HG03469 (cell line): ENCODE results near the gene HIRA.

ENCODE experiments used
- ATAC-seq: cut with Tn5 transposase; IDR thresholded peaks from one replicate; pipeline ENCODE4 v1.9.1; 2021; ENCODE audit warnings: mild to moderate bottlenecking, moderate library complexity, moderate number of reproducible peaks; ENCODE audit not compliant: unreplicated experiment

Gene HIRA

DNA sequence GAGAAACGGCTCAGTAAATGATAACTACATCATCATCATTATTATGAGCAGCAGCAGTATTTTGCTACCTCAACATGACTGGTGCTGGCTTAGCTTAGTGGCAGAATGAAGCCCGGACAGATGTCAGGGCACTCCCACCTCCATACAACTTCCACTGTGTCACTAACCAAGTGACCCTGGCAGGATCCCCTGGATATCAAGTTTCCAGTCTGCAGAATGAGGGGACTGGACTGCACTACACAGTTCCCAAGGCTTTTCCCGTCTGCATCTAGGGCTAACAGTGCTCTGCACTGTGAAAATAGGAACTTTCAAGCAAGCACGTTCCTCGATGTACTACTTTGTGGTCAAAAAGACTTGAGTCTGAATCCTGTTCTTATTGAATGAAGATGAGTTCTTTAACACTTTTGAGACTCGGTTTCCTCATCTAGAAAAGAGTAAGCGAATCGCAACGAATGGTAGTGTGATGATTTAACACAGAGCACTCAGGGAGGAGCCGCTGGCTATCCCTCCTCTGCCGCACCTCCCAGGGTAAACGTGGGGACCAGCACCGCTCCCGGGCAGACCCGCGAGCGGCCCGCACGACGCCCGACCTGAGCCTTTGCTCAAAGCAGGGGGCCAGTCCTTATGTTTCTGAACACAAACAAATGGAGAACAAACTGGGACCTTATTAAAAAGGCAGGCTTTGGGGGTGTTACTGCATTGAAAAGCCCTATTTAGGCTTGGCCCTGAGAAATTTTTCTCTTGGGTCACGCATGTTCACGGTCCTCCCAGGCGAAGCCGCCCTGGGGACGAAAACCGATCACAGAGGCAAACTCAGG is 140.9 kb downstream of the HIRA start:
- no peak for ATAC-seq

DNA sequence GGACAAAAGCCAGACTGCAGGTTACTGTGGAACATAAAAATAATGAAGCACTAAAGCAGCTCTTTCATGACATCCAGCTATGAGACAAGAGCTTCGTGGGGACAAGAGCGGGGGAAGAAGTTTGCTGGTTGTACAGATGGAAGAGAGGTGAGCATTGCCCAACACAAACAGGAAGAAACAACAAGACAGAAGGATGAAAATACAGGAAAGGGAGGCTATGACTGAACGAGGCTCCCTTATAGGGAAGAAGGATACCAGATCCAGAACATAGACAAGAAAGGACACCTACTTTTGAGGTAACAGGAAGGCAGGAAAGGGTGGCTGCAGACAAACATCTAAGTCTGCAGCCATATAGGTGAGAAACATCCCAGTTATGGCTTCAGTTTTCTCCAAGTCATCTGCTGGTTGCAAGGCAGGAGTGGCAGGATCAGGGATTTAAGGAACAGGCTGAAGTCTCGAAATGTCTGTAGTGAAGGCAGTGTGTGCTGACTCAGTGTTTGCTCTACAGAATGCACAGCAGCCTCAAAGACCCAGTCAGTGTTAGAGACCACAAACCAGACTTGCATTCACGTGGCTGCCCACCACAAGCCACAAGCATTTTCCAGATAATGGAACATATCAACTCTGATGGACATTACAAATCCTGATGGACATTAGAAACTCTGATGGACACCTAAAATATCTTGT is 141.9 kb downstream of the HIRA start:
- no peak for ATAC-seq

DNA sequence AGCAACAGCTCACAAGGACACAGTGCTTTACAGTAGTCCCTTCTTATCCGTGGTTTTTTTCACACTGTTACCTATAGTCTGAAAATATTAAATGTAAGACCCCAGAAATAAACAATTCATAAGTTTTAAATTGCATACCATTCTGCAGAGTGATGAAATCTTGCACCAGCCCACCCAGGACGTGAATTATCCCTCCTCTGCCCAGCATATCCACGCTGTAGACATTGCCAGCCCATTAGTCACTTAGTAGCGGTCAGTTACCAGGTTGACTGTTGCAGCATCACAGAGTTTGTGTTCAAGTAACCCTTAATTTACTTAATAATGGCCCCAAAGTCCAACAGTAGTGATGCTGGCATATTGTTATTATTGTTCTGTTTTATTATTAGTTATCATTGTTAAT is 143.6 kb downstream of the HIRA start:
- ATAC-seq: no peak

DNA sequence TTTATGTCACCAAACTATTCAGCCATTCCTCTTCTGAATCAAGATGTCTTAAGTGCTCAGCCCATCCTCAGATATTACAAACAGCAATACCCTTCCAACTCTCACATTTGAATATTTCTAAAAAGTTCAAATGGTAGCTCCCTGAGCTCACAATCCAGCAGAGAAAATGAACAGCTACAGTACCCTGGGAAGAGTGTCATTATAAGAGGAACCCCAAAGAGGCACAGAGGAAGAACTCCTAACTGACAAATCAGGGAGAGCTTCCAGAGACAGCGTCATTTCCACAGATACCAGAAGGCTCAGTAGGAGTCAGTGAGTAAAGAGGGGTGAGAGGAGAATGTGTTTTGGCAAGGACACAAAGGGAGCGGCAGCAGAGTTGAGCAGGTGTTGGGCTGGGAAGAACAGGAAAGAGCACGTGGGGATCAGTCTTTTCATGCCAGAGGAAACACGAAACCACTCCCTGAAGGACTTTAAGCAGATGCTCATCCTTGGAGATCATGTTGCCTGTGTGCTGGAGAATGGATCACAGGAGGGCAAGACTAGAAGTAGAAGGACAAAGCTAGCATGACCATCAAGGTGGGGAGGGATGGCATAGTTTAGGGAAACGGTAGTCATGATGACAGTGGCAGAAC is 144.3 kb downstream of the HIRA start:
- ATAC-seq: no peak

DNA sequence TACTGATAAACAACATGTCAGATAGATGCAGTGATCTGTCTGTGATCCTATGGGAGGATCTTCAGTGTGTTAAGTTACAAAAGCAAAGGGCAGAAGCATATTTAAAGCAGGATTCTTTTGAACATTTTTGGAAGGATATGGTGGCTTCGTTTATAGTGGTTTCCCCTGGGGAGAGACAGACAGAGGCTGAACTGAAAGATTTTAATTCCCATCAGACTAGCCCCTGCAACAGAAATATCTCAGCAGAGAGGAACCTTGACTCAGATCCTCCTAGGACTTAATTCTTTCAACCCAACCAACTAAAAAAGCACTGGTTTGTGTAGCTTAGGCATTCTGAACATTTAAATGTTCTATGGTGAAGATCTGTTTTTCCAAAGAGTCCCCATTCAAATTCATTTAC is 145.7 kb downstream of the HIRA start:
- no peak for ATAC-seq
